Activated CD8-positive, alpha-beta T cell treated with anti-CD3 and anti-CD28 coated beads for 36 hours (primary cell): Measurements from ENCODE around the gene SGK1. TPM values are rescaled to one million over a fixed set of nuclear protein-coding genes. Genes with fewer than 3 reads are reported as not detected.
"Not testable (repeated sequence)": the region's sequence is repeated elsewhere in the genome, so short reads cannot be mapped to it uniquely, and the experiment has no call there.

Experiments used
- ATAC-seq: fragments of 200-7000 bp; cut with Tn5 transposase; one replicate; pipeline ENCODE4 v1.10.0; 2021; ENCODE audit warnings: mild to moderate bottlenecking, moderate library complexity
- CTCF ChIA-PET: fragments of 350-600 bp; sonication (Branson Sonifier 250); formaldehyde crosslinking; loops from one replicate; lab custom pipeline; 2021; ENCODE audit warnings: antibody characterized with exemption; lab: Charles Lee
- POLR2A ChIA-PET: fragments of 350-600 bp; sonication (Branson Sonifier 250); formaldehyde crosslinking; loops from one replicate; lab custom pipeline; 2021; ENCODE audit warnings: antibody characterized with exemption; lab: Charles Lee
- DNase-seq: peaks from one replicate; pipeline ENCODE4 v3.0.0-alpha.2; 2020
- H3K27ac Mint-ChIP-seq: one replicate; pipeline ENCODE4 v1.8.0; 2021; ENCODE audit warnings: mild to moderate bottlenecking, mixed read lengths
- H3K27me3 Mint-ChIP-seq: one replicate; pipeline ENCODE4 v1.8.0; 2021; ENCODE audit warnings: mixed read lengths
- H3K36me3 Mint-ChIP-seq: one replicate; pipeline ENCODE4 v1.8.0; 2021; ENCODE audit warnings: low read depth, mixed read lengths
- H3K4me1 Mint-ChIP-seq: one replicate; pipeline ENCODE4 v1.8.0; 2021; ENCODE audit warnings: low read depth, mixed read lengths
- H3K4me3 Mint-ChIP-seq: one replicate; pipeline ENCODE4 v1.8.0; 2021; ENCODE audit warnings: mild to moderate bottlenecking, moderate library complexity, mixed read lengths
- H3K9me3 Mint-ChIP-seq: one replicate; pipeline ENCODE4 v1.8.0; 2021; ENCODE audit warnings: mixed read lengths
- intact Hi-C: fragments of 100-400 bp; cut with micrococcal nuclease; formaldehyde crosslinking; loops from one replicate; pipeline ENCODE4 v1.10.0; 2022
- total RNA-seq, 2 experiments: library from RNA; stranded (reverse); gene quantifications; one replicate each; pipeline ENCODE4 v1.2.3, GENCODE V29; 2021
- TF ChIP-seq, protein P1 (sequence below): fragments of 200-600 bp; IDR thresholded peaks from one replicate; pipeline ENCODE4 v1.8.0; 2022; ENCODE audit warnings: antibody characterized with exemption, mild to moderate bottlenecking

SGK1 gene
- total RNA-seq, 2 experiments from 2014 or later: 46.4 to 53.4 TPM

DNA sequence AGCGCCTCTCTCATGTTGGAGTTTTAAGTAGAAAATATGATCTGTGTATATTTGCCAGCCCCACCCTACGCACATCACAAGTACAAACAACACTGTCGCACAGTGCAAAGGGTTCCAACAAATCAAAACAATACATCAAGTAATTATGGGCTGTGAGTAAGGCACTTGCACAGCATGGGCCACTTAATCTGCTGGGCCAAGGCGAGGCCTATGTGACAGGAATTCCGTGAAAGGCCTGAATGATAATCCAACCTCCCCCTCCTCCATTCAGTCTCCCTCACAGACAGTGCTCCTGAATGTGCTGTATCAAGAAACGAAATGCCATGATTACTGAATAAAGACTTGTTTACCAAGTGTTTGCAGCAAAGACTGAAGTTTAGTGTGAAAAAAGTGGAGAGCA is 135.4 kb downstream of the SGK1 start:
- TF ChIP-seq, protein P1, sequence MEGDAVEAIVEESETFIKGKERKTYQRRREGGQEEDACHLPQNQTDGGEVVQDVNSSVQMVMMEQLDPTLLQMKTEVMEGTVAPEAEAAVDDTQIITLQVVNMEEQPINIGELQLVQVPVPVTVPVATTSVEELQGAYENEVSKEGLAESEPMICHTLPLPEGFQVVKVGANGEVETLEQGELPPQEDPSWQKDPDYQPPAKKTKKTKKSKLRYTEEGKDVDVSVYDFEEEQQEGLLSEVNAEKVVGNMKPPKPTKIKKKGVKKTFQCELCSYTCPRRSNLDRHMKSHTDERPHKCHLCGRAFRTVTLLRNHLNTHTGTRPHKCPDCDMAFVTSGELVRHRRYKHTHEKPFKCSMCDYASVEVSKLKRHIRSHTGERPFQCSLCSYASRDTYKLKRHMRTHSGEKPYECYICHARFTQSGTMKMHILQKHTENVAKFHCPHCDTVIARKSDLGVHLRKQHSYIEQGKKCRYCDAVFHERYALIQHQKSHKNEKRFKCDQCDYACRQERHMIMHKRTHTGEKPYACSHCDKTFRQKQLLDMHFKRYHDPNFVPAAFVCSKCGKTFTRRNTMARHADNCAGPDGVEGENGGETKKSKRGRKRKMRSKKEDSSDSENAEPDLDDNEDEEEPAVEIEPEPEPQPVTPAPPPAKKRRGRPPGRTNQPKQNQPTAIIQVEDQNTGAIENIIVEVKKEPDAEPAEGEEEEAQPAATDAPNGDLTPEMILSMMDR: no peak
- Mint-ChIP-seq H3K27me3 (no peaks in the 10 kb centered on the region), H3K9me3 (no peaks in the 10 kb centered on the region), H3K27ac (no peak overlapping the region), H3K4me1 (peaks cover 20% of the 10 kb centered on the region), H3K36me3 (no peaks in the 10 kb centered on the region), H3K4me3 (no peak overlapping the region)
- intact Hi-C loops: no loop called here
- CTCF ChIA-PET: no interaction called here
- DNase-seq (no peak), ATAC-seq (no peak)
- POLR2A ChIA-PET: no interaction called here

DNA sequence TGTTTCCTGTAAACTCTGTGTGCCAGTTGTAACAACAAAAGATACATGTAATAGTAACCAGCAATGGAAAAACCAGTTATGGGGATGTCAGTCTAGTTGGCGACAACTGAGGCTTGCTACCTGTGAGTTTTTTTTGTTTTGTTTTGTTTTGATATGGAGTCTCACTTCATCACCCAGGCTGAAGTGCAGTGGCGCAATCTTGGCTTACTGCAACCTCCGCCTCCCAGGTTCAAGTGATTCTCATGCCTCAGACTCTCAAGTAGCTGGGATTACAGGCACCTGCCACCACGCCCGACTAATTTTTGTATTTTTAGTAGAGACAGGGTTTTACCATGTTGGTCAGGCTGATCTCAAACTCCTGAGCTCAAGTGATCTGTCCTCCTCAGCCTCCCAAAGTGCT is 136.2 kb downstream of the SGK1 start:
- H3K4me3 Mint-ChIP-seq, DNase-seq, H3K27ac Mint-ChIP-seq, H3K27me3 Mint-ChIP-seq, ATAC-seq, H3K36me3 Mint-ChIP-seq, H3K9me3 Mint-ChIP-seq, intact Hi-C loops, POLR2A ChIA-PET: not testable (repeated sequence)
- CTCF ChIA-PET: interaction anchor here (1.5 to 2.0 kb wide), 2 partner anchors 70 to 460 kb away, joined by 3 to 9 read pairs; no protein-coding TSS in a partner anchor
- H3K4me1 Mint-ChIP-seq: peaks cover 26% of the 10 kb centered on the region

DNA sequence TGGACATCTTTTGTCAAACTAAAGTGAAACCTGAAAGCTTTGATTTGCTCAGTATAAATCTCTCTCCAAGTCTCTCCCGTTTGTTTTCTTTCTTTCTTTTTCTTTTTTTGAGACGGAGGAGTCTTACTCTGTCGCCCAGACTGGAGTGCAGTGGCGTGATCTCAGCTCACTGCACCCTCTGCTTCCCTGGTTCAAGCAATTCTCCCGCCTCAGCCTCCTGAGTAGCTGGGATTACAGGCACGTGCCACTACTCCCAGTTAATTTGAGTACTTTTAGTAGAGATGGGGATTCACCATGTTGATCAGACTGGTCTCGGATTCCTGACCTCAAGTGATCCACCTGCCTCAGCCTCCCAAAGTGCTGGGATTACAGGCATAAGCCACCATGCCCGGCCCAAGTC is 136.7 kb downstream of the SGK1 start:
- ATAC-seq, DNase-seq, H3K9me3 Mint-ChIP-seq, H3K36me3 Mint-ChIP-seq, H3K27ac Mint-ChIP-seq, H3K4me3 Mint-ChIP-seq, H3K27me3 Mint-ChIP-seq, intact Hi-C loops, POLR2A ChIA-PET: not testable (repeated sequence)
- peaks cover 24% of the 10 kb centered on the region for H3K4me1 Mint-ChIP-seq
- CTCF ChIA-PET: interaction anchor here (1.5 to 2.0 kb wide), 2 partner anchors 70 to 460 kb away, joined by 3 to 9 read pairs; no protein-coding TSS in a partner anchor

DNA sequence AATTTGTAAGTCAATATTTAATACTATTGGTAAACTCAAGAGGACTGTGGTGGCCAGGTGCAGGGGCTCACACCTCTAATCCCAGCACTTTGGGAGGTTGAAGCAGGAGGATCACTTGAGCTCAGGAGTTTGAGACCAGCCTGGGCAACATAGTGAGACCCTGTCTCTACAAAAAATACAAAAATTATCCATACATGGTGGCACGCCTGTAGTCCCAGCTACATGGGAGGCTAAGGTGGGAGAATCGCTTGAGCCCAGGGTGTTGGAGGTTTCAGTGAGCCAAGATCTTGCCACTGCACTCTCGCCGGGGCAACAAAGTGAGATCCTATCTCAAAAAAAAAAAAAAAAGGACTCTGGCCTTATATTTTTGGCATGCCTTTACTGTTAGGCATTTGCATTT is 137.4 kb downstream of the SGK1 start:
- DNase-seq, POLR2A ChIA-PET: not testable (repeated sequence)

GRCh38 chr6:134178161-134179044 is 139.5 kb downstream of the SGK1 start:
- ChIA-PET CTCF (interaction anchor here (0.7 to 3.2 kb wide), 16 partner anchors 16 to 762 kb away, joined by 3 to 22 read pairs (median 3); no protein-coding TSS in a partner anchor), POLR2A (interaction anchor here (0.6 to 1.8 kb wide), 5 partner anchors 69 to 238 kb away, joined by 3 to 8 read pairs (median 4); no protein-coding TSS in a partner anchor)
- ATAC-seq (peak; percentile 76), DNase-seq (peak; percentile 90)
- peak overlapping the region; percentile 98 for H3K27ac Mint-ChIP-seq
- H3K36me3 Mint-ChIP-seq: peaks cover 12% of the 10 kb centered on the region
- peaks cover 29% of the 10 kb centered on the region for H3K4me1 Mint-ChIP-seq
- intact Hi-C loops: loop anchor here (2.0 to 10.0 kb wide), 3 partner anchors 58 to 346 kb away; no protein-coding TSS in a partner anchor
- H3K9me3 Mint-ChIP-seq: no peaks in the 10 kb centered on the region
- TF ChIP-seq, protein P1: peak; percentile 44
- peak overlapping the region; percentile 98 for H3K4me3 Mint-ChIP-seq
- no peaks in the 10 kb centered on the region for H3K27me3 Mint-ChIP-seq

More for the DNA sequence above, 137.4 kb downstream of the SGK1 start:
- H3K27me3 Mint-ChIP-seq, intact Hi-C loops, H3K9me3 Mint-ChIP-seq, H3K4me3 Mint-ChIP-seq, H3K27ac Mint-ChIP-seq, ATAC-seq, H3K36me3 Mint-ChIP-seq: not testable (repeated sequence)
- CTCF ChIA-PET: interaction anchor here (1.5 to 2.0 kb wide), 2 partner anchors 69 to 461 kb away, joined by 3 to 9 read pairs; no protein-coding TSS in a partner anchor
- H3K4me1 Mint-ChIP-seq: peaks cover 30% of the 10 kb centered on the region

GRCh38 chr6:134177753-134178160 is 140.2 kb downstream of the SGK1 start:
- ChIA-PET POLR2A (interaction anchor here (1.1 to 1.8 kb wide), 4 partner anchors 57 to 174 kb away, joined by 3 to 8 read pairs (median 4); no protein-coding TSS in a partner anchor), CTCF (interaction anchor here (0.9 to 3.2 kb wide), 13 partner anchors 17 to 763 kb away, joined by 3 to 22 read pairs (median 5); no protein-coding TSS in a partner anchor)
- H3K4me1 Mint-ChIP-seq: peaks cover 35% of the 10 kb centered on the region

More at GRCh38 chr6:134177753-134178160, 140.2 kb downstream of the SGK1 start:
- H3K4me3 Mint-ChIP-seq: peak overlapping the region; percentile 98
- DNase-seq (peak; percentile 30), ATAC-seq (no peak)
- intact Hi-C loops: loop anchor here (2.0 to 10.0 kb wide), 3 partner anchors 59 to 347 kb away; no protein-coding TSS in a partner anchor
- no peaks in the 10 kb centered on the region for H3K9me3 Mint-ChIP-seq
- H3K27ac Mint-ChIP-seq: peak overlapping the region; percentile 98
- H3K27me3 Mint-ChIP-seq: no peaks in the 10 kb centered on the region
- H3K36me3 Mint-ChIP-seq: peaks cover 19% of the 10 kb centered on the region
- TF ChIP-seq, protein P1: no peak
